GM12801 (cell line): ENCODE results near the gene LRRC36.

Experiments used
- TF ChIP-seq, protein P1 (sequence below): IDR thresholded peaks from one replicate; pipeline ENCODE4 v1.5.1; 2011; ENCODE audit warnings: control low read depth; ENCODE audit not compliant: insufficient read length; ENCODE audit errors: extremely low read depth

LRRC36 gene

DNA sequence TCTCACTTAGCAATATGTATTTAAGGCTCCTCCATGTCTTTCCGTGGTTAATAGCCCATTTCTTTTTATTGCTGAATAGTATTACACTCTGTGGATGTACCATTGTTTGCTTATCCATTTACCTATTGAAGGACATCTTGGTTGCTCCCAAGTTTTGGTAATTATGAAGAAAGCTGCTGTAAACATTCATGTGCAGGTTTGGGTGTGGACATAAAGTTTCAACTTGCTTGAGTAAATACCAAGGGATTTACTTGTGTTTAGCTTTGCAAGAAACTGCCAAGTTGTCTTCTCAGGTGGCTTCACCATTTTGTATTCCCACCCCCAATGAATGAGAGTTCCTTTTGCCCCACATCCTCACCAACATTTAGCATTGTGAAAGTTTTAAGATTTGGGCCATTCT is 9.5 kb downstream of the LRRC36 start:
- TF ChIP-seq, protein P1, sequence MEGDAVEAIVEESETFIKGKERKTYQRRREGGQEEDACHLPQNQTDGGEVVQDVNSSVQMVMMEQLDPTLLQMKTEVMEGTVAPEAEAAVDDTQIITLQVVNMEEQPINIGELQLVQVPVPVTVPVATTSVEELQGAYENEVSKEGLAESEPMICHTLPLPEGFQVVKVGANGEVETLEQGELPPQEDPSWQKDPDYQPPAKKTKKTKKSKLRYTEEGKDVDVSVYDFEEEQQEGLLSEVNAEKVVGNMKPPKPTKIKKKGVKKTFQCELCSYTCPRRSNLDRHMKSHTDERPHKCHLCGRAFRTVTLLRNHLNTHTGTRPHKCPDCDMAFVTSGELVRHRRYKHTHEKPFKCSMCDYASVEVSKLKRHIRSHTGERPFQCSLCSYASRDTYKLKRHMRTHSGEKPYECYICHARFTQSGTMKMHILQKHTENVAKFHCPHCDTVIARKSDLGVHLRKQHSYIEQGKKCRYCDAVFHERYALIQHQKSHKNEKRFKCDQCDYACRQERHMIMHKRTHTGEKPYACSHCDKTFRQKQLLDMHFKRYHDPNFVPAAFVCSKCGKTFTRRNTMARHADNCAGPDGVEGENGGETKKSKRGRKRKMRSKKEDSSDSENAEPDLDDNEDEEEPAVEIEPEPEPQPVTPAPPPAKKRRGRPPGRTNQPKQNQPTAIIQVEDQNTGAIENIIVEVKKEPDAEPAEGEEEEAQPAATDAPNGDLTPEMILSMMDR: no peak

DNA sequence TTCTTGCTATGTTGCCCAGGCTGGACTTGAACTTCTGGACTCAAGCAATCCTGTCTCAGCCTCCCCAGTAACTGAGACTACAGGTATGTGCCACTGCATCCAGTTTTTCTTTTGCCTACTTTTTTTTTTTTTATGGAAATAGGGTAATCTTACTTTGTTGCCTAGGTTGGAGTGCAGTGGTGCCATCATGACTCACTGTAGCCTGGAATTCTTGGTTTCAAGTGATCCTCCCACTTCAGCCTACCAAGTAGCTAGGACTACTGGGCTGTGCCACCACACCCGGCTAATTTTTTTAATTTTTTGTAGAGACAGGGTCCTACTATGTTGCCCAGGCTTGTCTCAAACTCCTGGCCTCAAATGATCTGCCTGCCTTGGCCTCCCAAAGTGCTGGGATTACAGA is 10.0 kb downstream of the LRRC36 start:
- TF ChIP-seq, protein P1: no peak

DNA sequence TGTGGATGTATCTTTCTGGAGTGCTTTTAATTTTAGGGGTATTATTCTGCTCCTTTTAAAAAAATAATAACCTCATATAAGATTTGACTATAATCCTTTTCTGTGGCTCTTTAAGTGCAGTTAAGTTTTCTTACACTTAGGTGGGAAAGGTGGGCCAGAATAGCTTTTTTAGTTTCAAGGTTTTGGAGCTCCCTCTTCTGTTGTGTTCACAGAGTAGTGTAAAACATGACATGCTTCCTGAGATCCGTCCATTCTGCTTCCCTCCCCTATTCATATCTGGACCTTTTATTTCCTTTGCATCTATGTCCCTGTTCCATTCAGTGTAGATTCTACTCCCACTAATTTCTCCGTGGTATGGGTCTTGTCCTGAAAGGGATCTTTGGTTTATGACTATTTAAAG is 12.8 kb downstream of the LRRC36 start:
- TF ChIP-seq, protein P1: no peak

DNA sequence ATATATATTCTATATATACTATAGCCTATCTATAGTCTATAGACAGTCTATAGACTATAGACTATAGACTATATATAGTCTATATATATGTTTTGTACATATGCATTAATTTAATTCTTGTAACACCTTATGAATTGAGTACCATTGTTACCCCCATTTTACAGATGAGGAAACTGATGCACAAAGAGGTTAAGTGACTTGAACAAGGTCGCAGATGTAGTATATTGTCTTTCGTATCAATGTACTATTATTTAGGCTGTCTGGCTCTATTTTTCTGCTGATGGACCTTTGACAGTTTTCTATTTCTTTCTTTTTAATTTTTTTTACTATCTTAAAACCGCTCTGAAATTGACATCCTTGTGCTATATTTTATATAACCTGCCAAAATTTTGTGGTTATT is 14.6 kb downstream of the LRRC36 start:
- TF ChIP-seq, protein P1: no peak

DNA sequence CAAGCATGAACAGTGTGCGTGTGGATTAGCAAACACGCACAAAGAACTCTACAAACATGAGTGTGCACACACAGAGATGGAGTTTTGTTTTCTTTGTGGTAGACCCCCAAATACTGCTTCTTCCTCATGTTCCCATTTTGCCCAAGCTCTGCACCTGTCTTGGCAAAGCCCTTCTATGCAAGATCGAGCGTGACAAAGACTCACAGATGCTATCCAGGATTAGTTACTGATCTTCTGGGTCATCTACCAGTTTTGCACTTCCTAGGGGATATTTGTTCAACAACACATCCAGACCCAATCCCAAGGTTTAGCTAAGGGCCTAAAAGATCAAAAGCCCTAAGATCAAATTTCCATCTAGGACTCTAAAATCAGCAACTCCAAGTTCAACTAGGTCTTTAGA is 16.0 kb downstream of the LRRC36 start:
- TF ChIP-seq, protein P1: no peak

DNA sequence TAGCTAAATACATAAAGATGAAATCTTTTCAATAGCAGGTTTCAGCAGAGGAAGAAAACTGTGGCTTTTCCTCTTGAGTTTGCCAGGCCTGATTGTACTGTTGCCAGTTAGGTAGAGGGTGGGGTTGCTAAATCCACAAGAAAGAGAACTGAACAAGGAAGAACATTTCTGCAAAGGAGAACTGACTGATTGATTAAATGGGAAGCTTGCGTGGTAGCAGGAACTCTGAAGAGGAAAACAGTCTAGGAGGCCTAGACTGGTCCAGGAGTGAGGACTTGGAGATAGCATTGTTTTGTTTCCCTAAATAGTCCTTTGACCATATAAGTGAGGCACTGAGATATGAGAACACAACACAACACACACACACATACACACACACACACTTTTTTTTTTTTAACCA is 18.8 kb downstream of the LRRC36 start:
- TF ChIP-seq, protein P1: no peak

DNA sequence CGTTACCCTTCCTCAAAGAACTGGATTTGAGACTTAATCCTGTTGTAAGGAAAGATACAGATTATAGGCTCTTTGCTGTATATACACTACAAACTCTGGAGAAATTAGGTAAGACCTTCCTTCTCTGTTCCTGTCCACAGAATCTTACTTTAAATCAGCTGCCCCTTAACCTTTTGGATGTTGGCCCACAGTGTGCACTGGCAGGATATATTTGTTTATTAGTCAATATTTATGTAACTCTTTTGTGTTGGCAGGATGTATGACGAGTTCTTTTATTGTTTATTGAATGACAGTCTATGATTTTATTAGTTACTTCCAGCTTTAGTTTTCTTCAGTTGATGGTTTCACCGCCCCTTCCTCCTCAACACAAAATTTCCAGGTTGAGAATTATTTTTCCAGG is 19.7 kb downstream of the LRRC36 start:
- TF ChIP-seq, protein P1: no peak

DNA sequence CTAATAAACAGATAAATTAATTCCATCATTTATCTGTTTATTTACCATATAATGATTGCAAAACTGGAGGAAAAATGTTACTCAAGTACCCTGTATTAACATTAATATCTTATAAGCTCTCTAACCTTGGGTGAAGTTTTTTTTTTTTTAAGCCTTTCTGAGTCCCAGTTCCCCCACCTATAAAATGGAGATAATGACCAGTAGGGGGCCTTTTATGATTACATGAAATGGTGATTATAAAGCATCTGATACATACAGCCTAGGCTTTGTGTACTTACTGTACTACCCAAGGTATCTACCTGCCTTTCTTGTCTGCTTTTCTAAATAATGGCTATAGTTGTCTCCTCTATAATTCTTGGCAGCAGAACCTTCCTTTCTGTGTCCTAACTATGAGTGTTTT is 22.6 kb downstream of the LRRC36 start:
- TF ChIP-seq, protein P1: no peak
